Testis (tissue), 3 donors: ENCODE results near the gene GRID2. TPM values are rescaled to one million over a fixed set of nuclear protein-coding genes. Genes with fewer than 3 reads are reported as not detected.

ENCODE experiments used
- DNase-seq: peaks from one replicate; pipeline ENCODE4 v3.0.0-alpha.2; 2019
- H3K27ac ChIP-seq, 2 donors: fragments of 200-600 bp; sonication (generic); one replicate each; pipeline ENCODE4 v1.5.1; 2019
- H3K27me3 ChIP-seq: fragments of 200-600 bp; sonication (generic); one replicate; pipeline ENCODE4 v1.5.1; 2019
- H3K36me3 ChIP-seq: fragments of 200-600 bp; sonication (generic); one replicate; pipeline ENCODE4 v1.5.1; 2017; ENCODE audit warnings: low read depth; ENCODE audit errors: missing control alignments
- H3K4me1 ChIP-seq: fragments of 200-600 bp; sonication (generic); one replicate; pipeline ENCODE4 v1.5.1; 2019
- H3K4me3 ChIP-seq, 2 donors: fragments of 200-600 bp; sonication (generic); one replicate each; pipeline ENCODE4 v1.5.1; 2017 to 2019
- H3K9me3 ChIP-seq: fragments of 200-600 bp; sonication (generic); one replicate; pipeline ENCODE4 v1.5.1; 2017
- POLR2A ChIP-seq: fragments of 450-650 bp; IDR thresholded peaks from one replicate; pipeline ENCODE4 v1.6.1; 2017; ENCODE audit warnings: antibody characterized with exemption, mild to moderate bottlenecking, moderate library complexity
- WGBS, 2 donors: methylation state at CpG; one replicate each; pipeline ENCODE4 v1.1.5; 2018; 5-methylcytosine and 5-hydroxymethylcytosine counted together
- intact Hi-C: fragments of 100-400 bp; cut with DNase I; formaldehyde crosslinking; loops from one replicate; pipeline ENCODE4 v1.15.1; 2023; ENCODE audit warnings: low total_unique reads
- polyA plus RNA-seq: library from polyadenylated mRNA; stranded (reverse); fragments of 350-450 nt; fragmentation: Illumina TruSeq; extraction: RNeasy Lipid Tissue Mini Kit (QIAGEN cat#74804); gene quantifications from one replicate; pipeline ENCODE4 v1.2.3, GENCODE V29; 2014; ENCODE audit warnings: low read depth, low replicate concordance; ENCODE audit not compliant: insufficient read depth
- total RNA-seq, 2 donors: library from RNA; depleted of rRNA; stranded (reverse); fragments of >200 nt; gene quantifications; one replicate each; pipeline ENCODE4 v1.2.3, GENCODE V29; 2016
- TF ChIP-seq, protein P1 (sequence below), 3 experiments: fragments of 450-650 bp in 2 of 3; fragments of 200-600 bp in 1 of 3; sonication (generic) in 1 of 3; IDR thresholded peaks; one replicate each; pipeline ENCODE4 v1.5.1; 2016 to 2019; ENCODE audit warnings: antibody characterized with exemption in 3 of 3, mild to moderate bottlenecking in 2 of 3, moderate library complexity in 1 of 3

GRID2 gene
- total and polyA plus RNA-seq, 3 donors from 2014 or later, result 27.1 to 34.6 (median 32.7) TPM

DNA sequence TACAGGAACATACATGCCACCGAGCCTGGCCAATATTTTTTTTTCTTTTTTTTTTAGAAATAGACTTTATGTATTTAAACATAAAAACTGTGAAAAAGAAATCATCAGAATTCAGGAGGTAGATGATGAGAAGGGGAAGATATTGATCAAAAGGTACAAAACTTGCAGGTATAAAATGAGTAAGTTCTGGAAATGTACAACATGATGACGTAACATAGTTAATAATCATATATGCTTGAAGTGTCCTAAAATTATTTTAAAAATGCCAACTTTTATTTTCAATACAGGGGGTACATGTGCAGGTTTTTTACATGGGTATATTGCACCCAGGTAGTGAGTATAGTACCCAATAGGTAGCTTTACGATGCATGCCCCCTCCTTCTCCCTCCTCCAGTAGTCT, 337.6 kb downstream of the GRID2 start:
- Histone ChIP-seq H3K4me1 (no peaks in the 10 kb centered on the region), H3K27ac (no peak overlapping the region), H3K36me3 (no peaks in the 10 kb centered on the region), H3K4me3 (no peak overlapping the region), H3K27me3 (no peaks in the 10 kb centered on the region), H3K9me3 (no peaks in the 10 kb centered on the region)
- 91 to 93% methylated on average over 3 of the region's 3 CpGs for WGBS, 2 donors
- no peak for DNase-seq
- intact Hi-C loops, result no loop called here
- no peak for TF ChIP-seq POLR2A
- TF ChIP-seq, protein P1, sequence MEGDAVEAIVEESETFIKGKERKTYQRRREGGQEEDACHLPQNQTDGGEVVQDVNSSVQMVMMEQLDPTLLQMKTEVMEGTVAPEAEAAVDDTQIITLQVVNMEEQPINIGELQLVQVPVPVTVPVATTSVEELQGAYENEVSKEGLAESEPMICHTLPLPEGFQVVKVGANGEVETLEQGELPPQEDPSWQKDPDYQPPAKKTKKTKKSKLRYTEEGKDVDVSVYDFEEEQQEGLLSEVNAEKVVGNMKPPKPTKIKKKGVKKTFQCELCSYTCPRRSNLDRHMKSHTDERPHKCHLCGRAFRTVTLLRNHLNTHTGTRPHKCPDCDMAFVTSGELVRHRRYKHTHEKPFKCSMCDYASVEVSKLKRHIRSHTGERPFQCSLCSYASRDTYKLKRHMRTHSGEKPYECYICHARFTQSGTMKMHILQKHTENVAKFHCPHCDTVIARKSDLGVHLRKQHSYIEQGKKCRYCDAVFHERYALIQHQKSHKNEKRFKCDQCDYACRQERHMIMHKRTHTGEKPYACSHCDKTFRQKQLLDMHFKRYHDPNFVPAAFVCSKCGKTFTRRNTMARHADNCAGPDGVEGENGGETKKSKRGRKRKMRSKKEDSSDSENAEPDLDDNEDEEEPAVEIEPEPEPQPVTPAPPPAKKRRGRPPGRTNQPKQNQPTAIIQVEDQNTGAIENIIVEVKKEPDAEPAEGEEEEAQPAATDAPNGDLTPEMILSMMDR (IDR thresholded peaks at IDR 0.05), result no peak

DNA sequence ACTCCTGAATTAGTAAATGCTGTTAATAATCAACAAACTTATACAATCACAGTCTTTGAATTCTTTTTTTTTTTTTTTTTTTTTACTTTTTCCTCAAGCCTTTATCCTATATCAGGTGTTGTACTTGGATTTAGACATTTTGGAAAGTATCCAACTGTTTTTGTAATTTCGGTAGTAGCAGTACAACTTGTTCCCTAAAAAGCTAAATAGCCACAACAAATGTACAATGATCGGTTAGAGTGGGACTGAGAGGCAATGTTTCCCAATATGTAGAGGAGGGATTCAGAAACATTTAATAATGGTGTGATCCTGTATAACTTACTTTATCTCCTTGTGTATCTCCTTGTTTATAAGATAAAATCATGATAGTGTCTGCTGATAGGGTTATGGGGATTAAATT, 343.1 kb downstream of the GRID2 start:
- TF ChIP-seq, protein P1 (IDR thresholded peaks at IDR 0.05), result no peak
- TF ChIP-seq POLR2A, result no peak
- intact Hi-C loops, result no loop called here
- H3K4me3 ChIP-seq, result no peak overlapping the region
- H3K36me3 ChIP-seq, result no peaks in the 10 kb centered on the region
- WGBS, 2 donors, result 36 to 51% methylated on average over 2 of the region's 2 CpGs
- H3K27me3 ChIP-seq, result no peaks in the 10 kb centered on the region
- no peaks in the 10 kb centered on the region for H3K9me3 ChIP-seq
- no peak for DNase-seq
- H3K4me1 ChIP-seq, result no peaks in the 10 kb centered on the region
- no peak overlapping the region for H3K27ac ChIP-seq

DNA sequence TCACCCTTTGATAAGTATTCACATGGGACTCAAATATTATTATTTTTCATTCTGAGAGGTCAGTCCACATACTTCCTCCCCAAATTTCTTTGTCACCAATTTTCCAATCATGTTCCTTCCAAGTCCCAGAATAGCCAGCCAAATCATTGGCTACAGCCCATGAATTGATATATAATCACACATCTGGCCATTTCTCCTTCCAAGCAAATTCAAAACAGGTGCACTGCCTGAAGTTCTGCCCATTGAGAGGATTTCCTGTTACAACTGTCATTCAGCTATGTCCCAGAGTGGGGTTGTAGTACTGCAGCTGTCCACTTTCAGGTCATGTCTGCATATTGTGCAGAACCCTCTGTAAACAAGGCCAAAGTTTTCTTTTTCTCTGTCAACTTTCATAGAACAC, 347.8 kb downstream of the GRID2 start:
- no peak overlapping the region for H3K27ac ChIP-seq
- no peaks in the 10 kb centered on the region for H3K9me3 ChIP-seq
- H3K36me3 ChIP-seq, result no peaks in the 10 kb centered on the region
- no peaks in the 10 kb centered on the region for H3K27me3 ChIP-seq
- H3K4me1 ChIP-seq, result no peaks in the 10 kb centered on the region
- no peak for DNase-seq
- intact Hi-C loops, result no loop called here
- H3K4me3 ChIP-seq, result no peak overlapping the region
- no peak for TF ChIP-seq POLR2A
- TF ChIP-seq, protein P1 (IDR thresholded peaks at IDR 0.05), result no peak

DNA sequence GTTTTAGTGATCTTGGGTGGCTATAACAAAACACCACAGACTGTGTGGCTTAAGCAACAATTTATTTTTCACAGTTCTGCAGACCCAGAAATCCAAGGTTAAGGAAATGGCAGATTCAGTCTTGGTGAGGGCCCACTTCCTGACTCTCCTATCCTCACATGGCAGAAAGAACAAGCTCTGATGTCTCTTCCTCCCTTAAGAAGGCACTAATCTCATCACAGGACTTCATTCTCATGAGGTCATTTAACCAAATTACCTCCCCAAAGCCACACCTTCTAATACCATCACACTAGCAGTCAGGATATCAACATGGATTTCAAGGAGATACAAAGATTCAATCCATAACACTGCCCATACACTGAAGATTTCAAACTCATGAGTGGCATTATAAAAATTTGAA, 350.3 kb downstream of the GRID2 start:
- H3K27me3 ChIP-seq, result no peaks in the 10 kb centered on the region
- intact Hi-C loops, result no loop called here
- no peak overlapping the region for H3K4me3 ChIP-seq
- no peak overlapping the region for H3K27ac ChIP-seq
- H3K9me3 ChIP-seq, result no peaks in the 10 kb centered on the region
- no peaks in the 10 kb centered on the region for H3K36me3 ChIP-seq
- DNase-seq, result no peak
- no peaks in the 10 kb centered on the region for H3K4me1 ChIP-seq
- no peak for TF ChIP-seq POLR2A
- TF ChIP-seq, protein P1 (IDR thresholded peaks at IDR 0.05), result no peak

DNA sequence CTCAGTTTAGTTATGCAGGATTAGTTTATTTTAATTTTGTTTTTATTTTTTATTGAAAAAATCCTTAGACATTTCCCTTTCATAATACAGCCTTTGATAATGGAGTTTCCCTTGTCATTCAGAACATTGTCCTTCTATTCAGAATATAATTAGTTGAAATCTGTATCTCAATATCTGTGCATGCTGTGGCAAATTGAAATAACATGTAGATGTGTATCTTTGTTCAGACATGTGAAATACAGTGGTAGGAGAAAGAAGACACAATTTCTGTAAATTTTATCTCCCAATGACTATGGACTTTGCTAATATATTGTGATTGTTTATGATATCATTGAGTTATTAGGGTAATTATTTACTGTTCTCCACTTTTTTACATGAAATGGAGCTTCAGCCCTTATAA, 353.9 kb downstream of the GRID2 start:
- no peak overlapping the region for H3K4me3 ChIP-seq
- no peaks in the 10 kb centered on the region for H3K27me3 ChIP-seq
- H3K36me3 ChIP-seq, result no peaks in the 10 kb centered on the region
- intact Hi-C loops, result no loop called here
- H3K9me3 ChIP-seq, result no peaks in the 10 kb centered on the region
- H3K4me1 ChIP-seq, result no peaks in the 10 kb centered on the region
- TF ChIP-seq, protein P1 (IDR thresholded peaks at IDR 0.05), result no peak
- TF ChIP-seq POLR2A, result no peak
- no peak for DNase-seq
- no peak overlapping the region for H3K27ac ChIP-seq
